HG03457 (cell line): Measurements from ENCODE around the gene ITGB2.

Experiments used
- ATAC-seq: cut with Tn5 transposase; IDR thresholded peaks from one replicate; pipeline ENCODE4 v1.9.1; 2021; ENCODE audit warnings: moderate number of reproducible peaks; ENCODE audit not compliant: unreplicated experiment

The ITGB2 gene

GRCh38 chr21:44850905-44851657 lies 69.6 kb downstream of the ITGB2 start:
- no peak for ATAC-seq

DNA sequence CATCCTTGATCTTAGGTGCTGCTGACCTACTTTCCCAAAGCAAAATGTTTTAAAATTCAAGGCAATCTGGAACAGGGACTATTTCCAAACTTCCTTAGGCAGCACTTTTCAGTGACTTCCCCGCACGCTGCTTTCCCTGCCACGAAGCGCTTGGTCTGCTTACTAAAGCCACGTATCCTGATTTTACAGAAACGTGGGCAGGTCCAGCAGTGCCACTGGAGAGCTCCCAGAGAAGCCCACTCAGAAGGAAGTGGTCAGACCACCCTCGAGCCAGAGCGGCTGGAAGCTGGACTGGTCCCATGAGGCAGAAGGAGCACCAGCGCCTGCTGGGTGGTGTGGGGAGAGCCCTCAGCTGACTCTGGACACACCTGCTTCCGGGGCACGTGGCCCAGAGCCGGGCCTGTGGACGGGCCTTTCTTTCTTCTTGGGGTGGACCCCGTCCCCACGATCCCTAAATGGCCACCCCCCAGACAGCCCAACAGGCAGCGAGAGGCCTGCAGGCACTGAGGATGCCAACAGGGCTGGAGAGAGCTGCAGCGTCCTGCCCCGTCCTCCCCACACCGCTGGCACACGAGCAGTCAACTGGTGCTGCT lies 70.4 kb downstream of the ITGB2 start:
- ATAC-seq = no peak

DNA sequence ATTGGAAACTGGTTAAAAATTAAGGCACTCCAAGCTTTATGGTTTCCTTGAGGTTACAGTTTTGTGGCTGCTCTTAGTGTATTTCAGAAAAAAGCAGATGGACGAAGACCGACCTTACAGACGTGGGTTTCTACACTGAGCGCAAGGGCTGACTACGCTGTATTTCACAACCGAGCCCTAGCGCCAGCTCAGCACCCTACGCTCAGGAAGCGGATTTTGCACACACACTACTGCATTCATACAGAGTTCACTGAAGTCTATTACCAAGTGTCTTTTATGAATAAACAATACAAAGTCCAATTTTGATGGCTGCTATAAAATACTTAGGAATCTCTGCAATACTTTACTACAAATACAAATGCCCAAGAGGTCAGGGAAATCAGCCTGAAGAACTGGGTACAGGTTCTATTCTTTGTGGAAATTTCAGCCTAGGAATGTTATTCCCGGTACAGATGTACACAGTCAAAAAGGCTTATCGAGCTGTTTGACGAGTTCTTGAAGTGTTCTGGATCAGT lies 71.0 kb downstream of the ITGB2 start:
- ATAC-seq = no peak

GRCh38 chr21:44848821-44849521 lies 71.7 kb downstream of the ITGB2 start:
- ATAC-seq = no peak

- no peak for ATAC-seq
These were observed 73.2 kb downstream of the ITGB2 start for GRCh38 chr21:44847261-44848056.

DNA sequence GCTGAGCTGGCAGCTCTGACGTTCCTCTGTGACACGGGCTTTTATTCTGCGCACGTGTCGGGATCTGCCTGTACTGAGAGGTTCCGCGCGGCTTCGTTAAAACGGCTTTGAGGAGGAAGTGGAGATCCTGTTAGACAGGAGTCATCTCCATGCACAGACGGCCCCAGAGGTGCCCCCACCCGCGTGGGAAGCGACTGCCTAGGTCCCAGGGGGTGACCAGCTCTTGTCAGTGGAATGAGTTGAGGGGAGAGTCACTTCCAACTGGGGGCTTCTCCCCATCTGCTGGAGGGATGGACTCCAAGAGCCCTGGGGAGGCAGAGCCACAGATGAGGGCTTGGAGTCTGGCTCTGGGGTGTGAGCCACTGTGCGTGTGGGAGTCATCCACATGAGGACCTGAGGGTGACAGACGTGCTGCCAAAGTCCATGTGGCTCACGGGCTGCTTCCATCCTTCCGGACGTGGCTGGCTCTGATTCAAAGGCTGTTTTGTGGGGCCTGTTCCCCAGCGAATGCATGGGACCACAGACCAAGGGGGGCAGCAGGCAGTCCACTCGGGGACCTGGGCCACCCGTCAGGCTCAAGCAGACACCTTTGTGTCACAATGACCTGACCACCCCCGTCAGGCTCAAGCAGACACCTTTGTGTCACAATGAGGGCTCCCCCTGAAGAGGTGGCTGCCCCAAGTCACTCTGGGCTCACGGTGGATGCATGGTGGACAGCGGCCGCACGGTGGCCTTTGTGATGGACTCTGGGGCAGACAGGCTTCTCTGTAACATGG lies 74.0 kb downstream of the ITGB2 start:
- ATAC-seq = no peak

GRCh38 chr21:44846224-44846484 lies 74.5 kb downstream of the ITGB2 start:
- ATAC-seq = no peak

- no peak for ATAC-seq
These were observed 75.1 kb downstream of the ITGB2 start for GRCh38 chr21:44845418-44846223.

DNA sequence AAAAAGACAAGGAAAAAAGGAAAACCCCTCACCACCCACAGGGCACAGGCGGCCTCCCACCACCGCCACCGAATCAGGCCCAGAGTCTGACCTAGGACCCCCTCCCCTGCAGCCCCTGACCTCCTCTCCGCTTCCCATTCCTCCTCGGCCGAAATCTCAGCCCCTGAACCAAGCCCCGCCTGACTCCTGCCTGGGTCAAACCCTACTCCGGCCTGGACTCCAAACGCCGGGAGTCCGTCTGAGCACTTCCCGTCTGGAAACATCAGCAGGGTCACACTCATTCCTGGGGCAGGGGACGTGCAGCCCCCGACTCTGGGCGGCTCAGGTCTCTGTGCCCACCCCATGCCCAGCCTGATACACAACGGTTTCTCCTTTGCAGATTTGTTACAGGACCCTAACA lies 76.4 kb downstream of the ITGB2 start:
- ATAC-seq = no peak

DNA sequence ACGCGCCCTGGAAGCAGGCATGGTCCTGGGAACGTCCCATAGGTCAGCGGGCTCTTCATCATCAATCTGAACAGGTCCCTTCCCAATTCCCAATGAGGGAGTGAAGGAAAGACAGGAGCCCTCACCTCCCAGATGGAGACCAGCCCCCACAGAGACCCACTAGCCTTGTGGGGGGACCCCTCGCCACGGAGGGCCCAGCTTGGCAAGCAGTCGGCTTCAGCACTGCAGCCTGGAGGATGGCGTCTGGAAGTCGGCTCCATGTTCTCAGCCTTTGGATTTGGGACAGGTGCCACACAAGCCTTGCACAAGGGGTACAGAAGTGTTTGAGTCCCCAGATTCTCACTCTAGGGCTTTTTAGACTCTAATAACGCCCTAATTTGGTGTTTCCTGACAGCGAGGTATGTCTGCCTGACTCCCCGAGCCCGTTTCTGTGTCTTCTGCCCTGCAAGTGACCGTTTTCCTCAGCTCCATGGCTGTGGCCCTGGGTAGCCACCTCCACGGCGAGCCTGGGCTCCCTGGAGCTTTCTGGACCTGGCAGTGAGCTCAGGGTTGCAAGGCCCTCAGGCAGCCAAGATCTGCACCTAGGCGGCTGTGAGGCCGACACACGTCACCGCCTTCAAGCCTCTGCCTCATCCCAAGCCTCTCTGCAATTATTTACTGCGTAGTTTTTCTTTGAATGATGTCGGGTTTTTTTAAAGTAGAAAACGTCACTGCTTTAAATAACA lies 77.8 kb downstream of the ITGB2 start:
- ATAC-seq = no peak

GRCh38 chr21:44842087-44842486 lies 78.6 kb downstream of the ITGB2 start:
- no peak for ATAC-seq

- ATAC-seq = no peak
These were observed 79.9 kb downstream of the ITGB2 start for GRCh38 chr21:44840771-44841170.

DNA sequence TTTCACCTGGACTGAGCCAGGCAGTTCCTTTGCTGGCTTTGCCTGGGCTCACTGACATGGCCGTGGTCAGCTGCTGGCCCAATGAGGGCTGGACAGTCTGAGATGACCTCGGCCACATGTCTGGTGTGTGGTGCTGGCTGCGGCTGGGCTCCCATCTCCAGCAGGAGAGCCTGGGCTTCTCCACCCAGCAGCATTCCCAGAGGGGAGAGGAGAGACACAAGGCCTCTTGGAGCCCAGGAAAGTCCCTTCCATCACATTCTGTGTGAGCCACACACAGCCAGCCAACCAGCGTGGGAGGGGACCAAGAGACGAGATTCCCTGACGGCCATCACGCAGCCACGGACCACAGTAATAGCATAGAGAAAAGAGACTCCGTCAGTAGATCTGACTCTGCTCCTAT lies 81.7 kb downstream of the ITGB2 start:
- no peak for ATAC-seq

GRCh38 chr21:44838039-44838895 lies 82.4 kb downstream of the ITGB2 start:
- ATAC-seq = no peak

- ATAC-seq = no peak
These were observed 83.2 kb downstream of the ITGB2 start for GRCh38 chr21:44837537-44837936.

DNA sequence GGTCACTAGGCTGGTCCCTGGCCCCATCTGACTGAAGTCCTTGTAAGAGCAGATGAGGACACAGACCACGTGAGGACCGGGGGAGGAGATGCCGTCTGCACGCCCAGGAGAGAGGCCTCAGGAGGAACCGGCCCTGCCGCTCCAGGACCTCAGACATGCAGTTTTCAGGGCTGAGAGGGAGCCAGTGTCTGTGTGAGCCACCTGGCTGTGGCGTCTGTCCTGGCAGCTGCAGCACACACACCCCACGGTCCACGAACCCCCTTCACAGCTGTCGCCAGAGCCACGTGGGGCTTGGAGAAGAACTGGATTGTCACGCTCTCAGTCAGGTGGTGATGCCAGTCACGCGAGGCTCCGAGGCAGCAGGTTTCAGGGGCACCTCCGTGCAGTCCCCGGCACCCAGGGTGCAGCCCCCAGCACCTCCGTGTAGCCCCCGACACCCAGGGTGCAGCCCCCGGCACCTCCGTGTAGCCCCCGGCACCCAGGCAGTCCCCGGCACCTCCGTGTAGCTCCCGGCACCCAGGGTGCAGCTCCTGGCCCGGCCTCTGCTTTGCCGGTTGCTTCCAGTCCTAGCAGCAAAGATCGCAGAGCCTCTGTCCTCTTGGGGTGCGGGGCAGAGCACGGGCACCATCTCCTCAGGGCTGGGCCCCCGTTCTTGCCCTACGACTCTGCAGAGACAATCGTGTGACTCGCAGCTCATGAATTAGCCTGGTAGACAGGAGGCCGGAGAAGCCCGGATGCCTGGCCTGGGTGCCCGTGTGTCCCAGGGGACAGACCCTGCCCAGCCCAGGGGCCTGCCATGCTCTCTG lies 83.8 kb downstream of the ITGB2 start:
- ATAC-seq = no peak

DNA sequence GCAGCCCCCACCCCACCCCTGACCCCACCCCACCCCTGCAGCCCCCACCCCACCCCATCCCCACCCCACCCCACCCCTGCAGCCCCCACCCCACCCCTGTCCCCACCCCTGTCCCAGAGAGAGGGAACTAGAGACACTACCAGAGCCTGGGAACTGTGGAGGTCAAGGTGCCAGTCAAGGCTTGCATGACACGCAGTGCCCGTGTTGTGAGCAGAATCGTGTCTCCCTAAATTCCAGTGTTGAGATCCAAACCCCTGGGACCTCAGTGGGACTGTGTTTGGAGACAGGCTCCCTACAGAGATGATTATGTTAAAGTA lies 84.4 kb downstream of the ITGB2 start:
- no peak for ATAC-seq
